Liver (tissue), 9 donors: ENCODE data around the gene TAPT1. TPM values are rescaled to one million over a fixed set of nuclear protein-coding genes. Genes with fewer than 3 reads are reported as not detected.

ENCODE experiments used
- DNase-seq: peaks from one replicate; pipeline ENCODE4 v3.0.0-alpha.2; 2017; ENCODE audit warnings: low spot score
- H3K27ac ChIP-seq, 2 donors: one replicate each; pipeline ENCODE4 v1.7.0; 2013; ENCODE audit warnings: inconsistent platforms in 2 of 2, low read length in 2 of 2, control low read depth in 1 of 2, low read depth in 1 of 2, mild to moderate bottlenecking in 1 of 2
- H3K27me3 ChIP-seq, 4 donors: one replicate each; pipeline versions ENCODE4 v1.6.1 to v1.7.0; 2013; ENCODE audit warnings: low read length in 3 of 4, inconsistent platforms in 1 of 4, mild to moderate bottlenecking in 1 of 4, moderate library complexity in 1 of 4; ENCODE audit not compliant: control insufficient read depth in 4 of 4, insufficient read depth in 4 of 4
- H3K36me3 ChIP-seq, 4 donors: one replicate each; pipeline versions ENCODE4 v1.6.1 to v1.7.0; 2013; ENCODE audit warnings: low read length in 3 of 4, mild to moderate bottlenecking in 3 of 4, low read depth in 1 of 4, moderate library complexity in 1 of 4; ENCODE audit not compliant: control insufficient read depth in 4 of 4, insufficient read depth in 3 of 4
- H3K4me1 ChIP-seq, 4 donors: one replicate each; pipeline versions ENCODE4 v1.6.1 to v1.7.0; 2013; ENCODE audit warnings: low read length in 3 of 4, mild to moderate bottlenecking in 3 of 4, moderate library complexity in 1 of 4; ENCODE audit not compliant: control insufficient read depth in 4 of 4, insufficient read depth in 4 of 4
- H3K4me3 ChIP-seq, 3 donors: one replicate each; pipeline versions ENCODE4 v1.6.1 to v1.7.0; 2013; ENCODE audit warnings: low read length in 3 of 3, control low read depth in 1 of 3, low read depth in 1 of 3, mild to moderate bottlenecking in 1 of 3
- H3K9ac ChIP-seq, 2 donors: one replicate each; pipeline ENCODE4 v1.7.0; 2013; ENCODE audit warnings: low read length in 2 of 2, mild to moderate bottlenecking in 2 of 2, moderate library complexity in 2 of 2, control low read depth in 1 of 2, low read depth in 1 of 2
- H3K9me3 ChIP-seq, 4 donors: one replicate each; pipeline versions ENCODE4 v1.6.1 to v1.7.0; 2013; ENCODE audit warnings: low read length in 3 of 4; ENCODE audit not compliant: control insufficient read depth in 4 of 4
- CTCF ChIP-seq: fragments of 150-350 bp; IDR thresholded peaks from 2 replicates; pipeline ENCODE4 v1.5.1; 2017; ENCODE audit warnings: improper control_type of control experiment, low read depth, low read length; ENCODE audit not compliant: missing input control
- FOXA2 ChIP-seq: IDR thresholded peaks from 2 replicates; pipeline ENCODE4 v1.6.1; 2016; ENCODE audit warnings: antibody characterized with exemption
- NR2F2 ChIP-seq: IDR thresholded peaks from 2 replicates; pipeline ENCODE4 v1.6.1; 2016; ENCODE audit warnings: antibody characterized with exemption
- RAD21 ChIP-seq, 2 donors: IDR thresholded peaks; 2 replicates each; pipeline ENCODE4 v1.6.1; 2016; ENCODE audit warnings: antibody characterized with exemption in 2 of 2, mild to moderate bottlenecking in 2 of 2
- RXRA ChIP-seq, 2 donors: IDR thresholded peaks; 2 replicates each; pipeline ENCODE4 v1.6.1; 2017 to 2018; ENCODE audit warnings: antibody characterized with exemption in 2 of 2, mild to moderate bottlenecking in 1 of 2
- SP1 ChIP-seq: IDR thresholded peaks from 2 replicates; pipeline ENCODE4 v1.6.1; 2018; ENCODE audit warnings: antibody characterized with exemption, mild to moderate bottlenecking
- TAF1 ChIP-seq: conservative IDR thresholded peaks from 2 replicates; pipeline ENCODE4 v1.6.1; 2016; ENCODE audit warnings: antibody characterized with exemption, mild to moderate bottlenecking
- YY1 ChIP-seq: IDR thresholded peaks from 2 replicates; pipeline ENCODE4 v1.6.1; 2016; ENCODE audit warnings: antibody characterized with exemption, mild to moderate bottlenecking
- ZBTB33 ChIP-seq: IDR thresholded peaks from 2 replicates; pipeline ENCODE4 v1.6.1; 2016; ENCODE audit warnings: antibody characterized with exemption
- WGBS: extraction: QIAGEN DNeasy Blood & Tissue Kit; methylation state at CpG from one replicate; pipeline ENCODE4 v1.1.7; 2013; 5-methylcytosine and 5-hydroxymethylcytosine counted together
- polyA plus RNA-seq, 2 donors: library from polyadenylated mRNA; stranded (reverse) in 1 of 2; unstranded in 1 of 2; fragments of 200-250 nt in 1 of 2; fragments of >200 nt in 1 of 2; fragmentation: Nextera tagmentation in 1 of 2; extraction: Ambion mirVana in 1 of 2; gene quantifications; one replicate each; pipeline versions ENCODE4 v1.2.1 to v1.2.3, GENCODE V29; 2013 to 2015
- total RNA-seq, 2 donors: library from RNA; depleted of rRNA; stranded (reverse); fragments of >200 nt; gene quantifications; one replicate each; pipeline ENCODE4 v1.2.3, GENCODE V29; 2014
- donor health status: healthy.
- donor health status: healthy.
- donor health status: healthy.
- donor health status: healthy.
- donor health status: healthy.

The TAPT1 gene
- total and polyA plus RNA-seq, 4 donors, result 12.2 to 53.7 (median 22.1) TPM

GRCh38 chr4:16206848-16207247, 19.4 kb downstream of the TAPT1 start:
- H3K36me3 ChIP-seq, result peaks cover 0 to 6% (median 0%) of the 10 kb centered on the region in 4 donors
- WGBS, result 73% methylated on average over 2 of the region's 2 CpGs
- H3K4me1 ChIP-seq, result peaks cover 2 to 17% (median 6%) of the 10 kb centered on the region in 4 donors
- H3K4me3 ChIP-seq, result no peak overlapping the region
- TF ChIP-seq RXRA (IDR thresholded peaks at IDR 0.05), result no peak
- TF ChIP-seq FOXA2, result no peak
- no peak for TF ChIP-seq ZBTB33
- no peak for TF ChIP-seq SP1
- no peak for TF ChIP-seq TAF1
- no peak for TF ChIP-seq YY1
- no peak overlapping the region for H3K27ac ChIP-seq
- no peaks in the 10 kb centered on the region for H3K27me3 ChIP-seq
- no peak for DNase-seq
- no peaks in the 10 kb centered on the region for H3K9me3 ChIP-seq
- no peak overlapping the region for H3K9ac ChIP-seq

GRCh38 chr4:16206301-16206700, 20.0 kb downstream of the TAPT1 start:
- Histone ChIP-seq H3K36me3 (peaks cover 0 to 5% (median under 1%) of the 10 kb centered on the region in 4 donors), H3K9me3 (no peaks in the 10 kb centered on the region), H3K27me3 (no peaks in the 10 kb centered on the region), H3K4me1 (peaks cover 2 to 17% (median 5%) of the 10 kb centered on the region in 4 donors), H3K27ac (no peak overlapping the region), H3K9ac (no peak overlapping the region), H3K4me3 (no peak overlapping the region)
- WGBS, result 87% methylated on average over 5 of the region's 5 CpGs
- TF ChIP-seq NR2F2, result no peak
- TF ChIP-seq RXRA (IDR thresholded peaks at IDR 0.05), result no peak
- no peak for TF ChIP-seq CTCF
- no peak for DNase-seq

- Histone ChIP-seq H3K27me3 (no peaks in the 10 kb centered on the region), H3K27ac (no peak overlapping the region), H3K4me3 (no peak overlapping the region), H3K4me1 (peaks cover 2 to 17% (median 5%) of the 10 kb centered on the region in 4 donors), H3K9ac (no peak overlapping the region), H3K9me3 (no peaks in the 10 kb centered on the region), H3K36me3 (peaks cover 0 to 5% (median under 1%) of the 10 kb centered on the region in 4 donors)
- TF ChIP-seq RAD21 (IDR thresholded peaks at IDR 0.05), result peak; percentile 50 to 71
- peak; percentile 47 for TF ChIP-seq CTCF
- no peak for TF ChIP-seq FOXA2
- TF ChIP-seq NR2F2, result no peak
- 71% methylated on average over 7 of the region's 7 CpGs for WGBS
- no peak for DNase-seq
Measured at GRCh38 chr4:16205298-16206164, 20.7 kb downstream of the TAPT1 start.
